GM21717 (cell line): ENCODE measurements around the gene HSPA13.
A peak's percentile ranks its signal among the peaks of the same experiment; 100 is the strongest.
"Not testable (repeated sequence)": the region's sequence is repeated elsewhere in the genome, so short reads cannot be mapped to it uniquely, and the experiment has no call there.

ENCODE experiments used
- ATAC-seq: cut with Tn5 transposase; IDR thresholded peaks from one replicate; pipeline ENCODE4 v1.9.1; 2021; ENCODE audit warnings: mild to moderate bottlenecking, moderate library complexity; ENCODE audit not compliant: unreplicated experiment

Gene HSPA13

GRCh38 chr21:14382835-14383595 lies at the start of gene HSPA13:
Gene HSPA13, minus strand, starts transcription at chr21:14383146. Its CDS starts 27 bp downstream, at chr21:14383119.
- peak; percentile 96 for ATAC-seq

- no peak for ATAC-seq
These were observed 36.0 kb upstream of the HSPA13 start for GRCh38 chr21:14418920-14419319.

GRCh38 chr21:14414932-14415508 lies 32.1 kb upstream of the HSPA13 start:
- ATAC-seq = no peak

GRCh38 chr21:14405962-14406361 lies 23.0 kb upstream of the HSPA13 start:
- ATAC-seq = no peak

- no peak for ATAC-seq
These were observed 22.3 kb upstream of the HSPA13 start for GRCh38 chr21:14405225-14405624.

GRCh38 chr21:14403681-14404318 lies 20.9 kb upstream of the HSPA13 start:
- ATAC-seq = peak; percentile 47

GRCh38 chr21:14401217-14401616 lies 18.3 kb upstream of the HSPA13 start:
- ATAC-seq = no peak

- ATAC-seq = no peak
These were observed 5.3 kb upstream of the HSPA13 start for GRCh38 chr21:14388282-14388681.

- no peak for ATAC-seq
These were observed 1.5 kb upstream of the HSPA13 start for GRCh38 chr21:14384453-14384852.

- peak; percentile 32 for ATAC-seq
These were observed 742 bp upstream of the HSPA13 start for GRCh38 chr21:14383596-14384180.

GRCh38 chr21:14382486-14382834 lies 486 bp downstream of the HSPA13 start:
- ATAC-seq = peak; percentile 7

- ATAC-seq = no peak
These were observed 6.1 kb downstream of the HSPA13 start for GRCh38 chr21:14376854-14377253.

GRCh38 chr21:14366998-14367397 lies 15.9 kb downstream of the HSPA13 start:
- no peak for ATAC-seq

GRCh38 chr21:14361958-14362357 lies 21.0 kb downstream of the HSPA13 start:
- no peak for ATAC-seq

- no peak for ATAC-seq
These were observed 24.2 kb downstream of the HSPA13 start for GRCh38 chr21:14358775-14359174.

GRCh38 chr21:14356746-14357145 lies 26.2 kb downstream of the HSPA13 start:
- no peak for ATAC-seq

GRCh38 chr21:14354515-14354914 lies 28.4 kb downstream of the HSPA13 start:
- no peak for ATAC-seq

- no peak for ATAC-seq
These were observed 29.2 kb downstream of the HSPA13 start for GRCh38 chr21:14353726-14354125.

GRCh38 chr21:14353231-14353630 lies 29.7 kb downstream of the HSPA13 start:
- ATAC-seq = no peak

GRCh38 chr21:14327346-14327745 lies 55.6 kb downstream of the HSPA13 start:
- ATAC-seq = not testable (repeated sequence)

- no peak for ATAC-seq
These were observed 57.4 kb downstream of the HSPA13 start for GRCh38 chr21:14325595-14325994.
